IMR-90 (cell line): ENCODE measurements around the gene SYTL3. TPM values are rescaled to one million over a fixed set of nuclear protein-coding genes. Genes with fewer than 3 reads are reported as not detected.

Experiments used
- ATAC-seq: fragments of 200-7000 bp; cut with Tn5 transposase; 2 replicates; pipeline ENCODE4 v1.9.1; 2020; ENCODE audit warnings: low read depth, mild to moderate bottlenecking, moderate library complexity
- BruUV-seq: library from RNA; stranded (reverse); fragments of 400-500 nt; replicated peaks from 2 replicates; lab custom pipeline; 2021; lab: Mats Ljungman, UMichigan
- CTCF ChIA-PET: fragments of 300-600 bp; formaldehyde crosslinking; extraction: SDS; loops from one replicate; lab custom pipeline; 2021; ENCODE audit warnings: antibody characterized with exemption; lab: Yijun Ruan, JAX
- POLR2A ChIA-PET: fragments of 300-600 bp; sonication (Branson Sonifier 250); formaldehyde crosslinking; loops from one replicate; lab custom pipeline; 2022; ENCODE audit warnings: antibody characterized with exemption; ENCODE audit not compliant: unreplicated experiment; lab: Charles Lee
- DNase-seq: peaks from one replicate; pipeline ENCODE4 v3.0.0; 2013
- H2AFZ ChIP-seq: replicated peaks from 2 replicates; pipeline ENCODE3; 2013; ENCODE audit warnings: low read length, mild to moderate bottlenecking; ENCODE audit not compliant: poor library complexity
- H2AK5ac ChIP-seq: 2 replicates; pipeline ENCODE4 v1.6.1; 2013; ENCODE audit warnings: low read depth, low read length, inconsistent platforms
- H2AK9ac ChIP-seq: replicated peaks from 2 replicates; pipeline ENCODE3; 2013; ENCODE audit warnings: mild to moderate bottlenecking, low read depth, low read length, moderate library complexity; ENCODE audit not compliant: poor library complexity
- H2BK120ac ChIP-seq: 2 replicates; pipeline ENCODE4 v1.6.1; 2013; ENCODE audit warnings: low read depth, low read length, inconsistent platforms
- H2BK15ac ChIP-seq: 3 replicates; pipeline ENCODE4 v1.6.1; 2013; ENCODE audit warnings: low read depth, low read length, inconsistent platforms
- H2BK20ac ChIP-seq: 2 replicates; pipeline ENCODE4 v1.6.1; 2013; ENCODE audit warnings: low read depth, mild to moderate bottlenecking, inconsistent platforms, low read length, moderate library complexity
- H2BK5ac ChIP-seq: 2 replicates; pipeline ENCODE4 v1.6.1; 2013; ENCODE audit warnings: mild to moderate bottlenecking, low read depth, low read length, inconsistent platforms; ENCODE audit not compliant: poor library complexity, severe bottlenecking
- H3K14ac ChIP-seq: replicated peaks from 2 replicates; pipeline ENCODE4 v1.6.1; 2013; ENCODE audit warnings: low read depth, low read length, inconsistent platforms
- H3K18ac ChIP-seq: 2 replicates; pipeline ENCODE4 v1.6.1; 2013; ENCODE audit warnings: low read depth, low read length, control low read depth
- H3K23ac ChIP-seq: 2 replicates; pipeline ENCODE4 v1.6.1; 2013; ENCODE audit warnings: low read depth, low read length, inconsistent platforms
- H3K27ac ChIP-seq: 2 replicates; pipeline ENCODE4 v1.5.1; 2013; ENCODE audit warnings: mild to moderate bottlenecking, control low read depth, low read length; ENCODE audit not compliant: insufficient read depth
- H3K27me3 ChIP-seq: 2 replicates; pipeline ENCODE4 v1.6.1; 2013; ENCODE audit warnings: low read length; ENCODE audit not compliant: control insufficient read depth, insufficient read depth
- H3K36me3 ChIP-seq: 2 replicates; pipeline ENCODE4 v1.6.1; 2013; ENCODE audit warnings: low read length, mixed read lengths; ENCODE audit not compliant: control insufficient read depth, insufficient read depth
- H3K4ac ChIP-seq: 2 replicates; pipeline ENCODE4 v1.6.1; 2013; ENCODE audit warnings: low read depth, low read length, inconsistent platforms
- H3K4me1 ChIP-seq: 2 replicates; pipeline ENCODE4 v1.6.1; 2013; ENCODE audit warnings: low read length, mixed read lengths; ENCODE audit not compliant: control insufficient read depth, insufficient read depth
- H3K4me2 ChIP-seq: 2 replicates; pipeline ENCODE4 v1.6.1; 2013; ENCODE audit warnings: low read depth, mild to moderate bottlenecking, control low read depth, low read length, moderate library complexity
- H3K4me3 ChIP-seq: 2 replicates; pipeline ENCODE4 v1.5.1; 2013; ENCODE audit warnings: low read depth, mild to moderate bottlenecking, control low read depth, low read length, moderate library complexity; ENCODE audit not compliant: insufficient read depth
- H3K56ac ChIP-seq: 2 replicates; pipeline ENCODE4 v1.6.1; 2013; ENCODE audit warnings: low read length, inconsistent platforms; ENCODE audit not compliant: insufficient read depth; ENCODE audit errors: extremely low read depth
- H3K79me1 ChIP-seq, 2 experiments: 2 replicates each; pipeline ENCODE4 v1.6.1; 2013; ENCODE audit warnings: low read length in 2 of 2, inconsistent platforms in 1 of 2, low read depth in 1 of 2
- H3K9ac ChIP-seq: 2 replicates; pipeline ENCODE4 v1.6.1; 2013; ENCODE audit warnings: low read depth, low read length, control low read depth
- H3K9me1 ChIP-seq: 2 replicates; pipeline ENCODE4 v1.6.1; 2013; ENCODE audit warnings: low read length, inconsistent platforms; ENCODE audit not compliant: insufficient read depth
- H3K9me3 ChIP-seq: 2 replicates; pipeline ENCODE4 v1.6.1; 2013; ENCODE audit warnings: low read length; ENCODE audit not compliant: control insufficient read depth, insufficient read depth
- H4K20me1 ChIP-seq: 2 replicates; pipeline ENCODE4 v1.6.1; 2013; ENCODE audit warnings: low read length, inconsistent platforms; ENCODE audit not compliant: insufficient read depth
- H4K5ac ChIP-seq: 2 replicates; pipeline ENCODE4 v1.6.1; 2013; ENCODE audit warnings: mild to moderate bottlenecking, low read depth, low read length, control low read depth
- H4K8ac ChIP-seq, 2 experiments: 2 replicates each; pipeline ENCODE4 v1.6.1; 2013; ENCODE audit warnings: low read depth in 2 of 2, low read length in 2 of 2, control low read depth in 1 of 2, inconsistent platforms in 1 of 2
- H4K91ac ChIP-seq: 2 replicates; pipeline ENCODE4 v1.6.1; 2013; ENCODE audit warnings: low read depth, low read length, inconsistent platforms; ENCODE audit not compliant: insufficient read depth
- BHLHE40 ChIP-seq: fragments of 150-350 bp; IDR thresholded peaks from 2 replicates; pipeline ENCODE4 v1.6.1; 2016; ENCODE audit warnings: mild to moderate bottlenecking, low read depth, low read length
- CHD1 ChIP-seq: IDR thresholded peaks from 2 replicates; pipeline ENCODE4 v1.6.1; 2012; ENCODE audit warnings: low read depth, low read length, improper control_type of control experiment
- FOS ChIP-seq: fragments of 150-350 bp; IDR thresholded peaks from 2 replicates; pipeline ENCODE4 v1.6.1; 2016; ENCODE audit warnings: low read depth, low read length
- MAZ ChIP-seq: IDR thresholded peaks from 2 replicates; pipeline ENCODE4 v1.6.1; 2012; ENCODE audit warnings: low read depth, mild to moderate bottlenecking, low read length, improper control_type of control experiment, moderate library complexity, borderline replicate concordance
- MXI1 ChIP-seq: IDR thresholded peaks from 2 replicates; pipeline ENCODE4 v1.6.1; 2012; ENCODE audit warnings: low read depth, mild to moderate bottlenecking, low read length, moderate library complexity, borderline replicate concordance
- NFE2L2 ChIP-seq: fragments of 150-350 bp; IDR thresholded peaks from 2 replicates; pipeline ENCODE4 v1.6.1; 2016; ENCODE audit warnings: low read depth, mild to moderate bottlenecking, low read length
- POLR2A ChIP-seq: IDR thresholded peaks from 2 replicates; pipeline ENCODE4 v1.6.1; 2012; ENCODE audit warnings: mild to moderate bottlenecking, low read depth, low read length
- RCOR1 ChIP-seq: IDR thresholded peaks from 2 replicates; pipeline ENCODE4 v1.6.1; 2012; ENCODE audit warnings: mild to moderate bottlenecking, low read length, improper control_type of control experiment; ENCODE audit not compliant: insufficient replicate concordance
- WGBS, 2 experiments: methylation state at CpG; one replicate each; pipeline versions ENCODE4 v1.1.5 to v1.1.7; 2013; ENCODE audit warnings: missing lambda C conversion rate in 2 of 2; ENCODE audit not compliant: insufficient read length in 1 of 2; ENCODE audit errors: extremely low coverage in 2 of 2; 5-methylcytosine and 5-hydroxymethylcytosine counted together
- dilution Hi-C: fragments of 300-500 bp; cut with HindIII; formaldehyde crosslinking; loops from one replicate; pipeline ENCODE4 v1.14.3; 2018; ENCODE audit warnings: low sequenced_read_pairs; ENCODE audit not compliant: unreplicated experiment
- in situ Hi-C: fragments of 300-500 bp; cut with MboI; formaldehyde crosslinking; loops from 3 replicates; pipeline ENCODE4 v1.14.3; 2019; ENCODE audit warnings: low sequenced_read_pairs, inconsistent platforms, mixed read lengths
- intact Hi-C: fragments of 100-400 bp; cut with micrococcal nuclease; formaldehyde crosslinking; loops from 2 replicates; pipeline ENCODE4 v1.10.0; 2022
- polyA plus RNA-seq, 3 experiments: library from polyadenylated mRNA; depleted of rRNA; stranded (reverse); fragments of >200 nt; gene quantifications; 2 replicates each; pipeline ENCODE4 v1.2.3, GENCODE V29; 2012; ENCODE audit warnings: low replicate concordance in 1 of 3
- total RNA-seq: library from RNA; depleted of rRNA; stranded (reverse); fragments of >200 nt; gene quantifications from 2 replicates; pipeline ENCODE4 v1.2.3, GENCODE V29; 2012
- TF ChIP-seq, protein P1 (sequence below): conservative IDR thresholded peaks from 2 replicates; pipeline ENCODE4 v1.5.1; 2012; ENCODE audit warnings: mild to moderate bottlenecking, low read depth, low read length, improper control_type of control experiment

The SYTL3 gene
- total and polyA plus RNA-seq, 2 of the 4 experiments (the other 2 are of a cell fraction): 2.9 to 4.3 TPM

- H3K18ac ChIP-seq: peak within 1 kb of the TSS; percentile 86
- peaks cover 25% of the 10 kb centered on the region for H3K4me1 ChIP-seq
- intact Hi-C loops: loop anchor here (2.0 kb wide), 1 partner anchor 46 kb away; no protein-coding TSS in a partner anchor
- peak within 1 kb of the TSS; percentile 98 for H3K27ac ChIP-seq
- dilution Hi-C loops: no loop called here
- DNase-seq (peak; percentile 84), ATAC-seq (peak; percentile 83)
- H3K79me1 ChIP-seq: peaks cover 11 to 49% of the 10 kb centered on the region in 2 experiments
- peak within 1 kb of the TSS; percentile 89 for H3K56ac ChIP-seq
- peak within 1 kb of the TSS; percentile 99 for H2AK9ac ChIP-seq
- H3K9me1 ChIP-seq: peaks cover 20% of the 10 kb centered on the region
- peak within 1 kb of the TSS; percentile 95 for H3K4me3 ChIP-seq
- no peaks in the 10 kb centered on the region for H3K9me3 ChIP-seq
- TF ChIP-seq BHLHE40 (no peak), NFE2L2 (no peak), MAZ (peak; percentile 94; the same call in 1 of the 2 replicates), POLR2A (peak; percentile 94), FOS (0 out of 2 replicates have a peak, but pooled peaks have one; percentile 2), MXI1 (peak; percentile 77; the same call in 1 of the 2 replicates), RCOR1 (no peak), CHD1 (peak; percentile 93)
- TF ChIP-seq, protein P1, sequence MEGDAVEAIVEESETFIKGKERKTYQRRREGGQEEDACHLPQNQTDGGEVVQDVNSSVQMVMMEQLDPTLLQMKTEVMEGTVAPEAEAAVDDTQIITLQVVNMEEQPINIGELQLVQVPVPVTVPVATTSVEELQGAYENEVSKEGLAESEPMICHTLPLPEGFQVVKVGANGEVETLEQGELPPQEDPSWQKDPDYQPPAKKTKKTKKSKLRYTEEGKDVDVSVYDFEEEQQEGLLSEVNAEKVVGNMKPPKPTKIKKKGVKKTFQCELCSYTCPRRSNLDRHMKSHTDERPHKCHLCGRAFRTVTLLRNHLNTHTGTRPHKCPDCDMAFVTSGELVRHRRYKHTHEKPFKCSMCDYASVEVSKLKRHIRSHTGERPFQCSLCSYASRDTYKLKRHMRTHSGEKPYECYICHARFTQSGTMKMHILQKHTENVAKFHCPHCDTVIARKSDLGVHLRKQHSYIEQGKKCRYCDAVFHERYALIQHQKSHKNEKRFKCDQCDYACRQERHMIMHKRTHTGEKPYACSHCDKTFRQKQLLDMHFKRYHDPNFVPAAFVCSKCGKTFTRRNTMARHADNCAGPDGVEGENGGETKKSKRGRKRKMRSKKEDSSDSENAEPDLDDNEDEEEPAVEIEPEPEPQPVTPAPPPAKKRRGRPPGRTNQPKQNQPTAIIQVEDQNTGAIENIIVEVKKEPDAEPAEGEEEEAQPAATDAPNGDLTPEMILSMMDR: no peak
- ChIA-PET POLR2A (interaction anchor here (0.6 to 1.0 kb wide), 3 partner anchors 11 to 276 kb away, joined by 3 to 6 read pairs (median 4); no protein-coding TSS in a partner anchor), CTCF (interaction anchor here (0.8 to 1.1 kb wide), 4 partner anchors 9 to 53 kb away, joined by 3 to 6 read pairs (median 3); no protein-coding TSS in a partner anchor)
- H2BK15ac ChIP-seq: peak within 1 kb of the TSS; percentile 98
- in situ Hi-C loops: loop anchor here (25.0 kb wide), 1 partner anchor 1068 kb away; no protein-coding TSS in a partner anchor
- WGBS, 2 experiments: 2% methylated on average over 13 of the region's 81 CpGs; no CpG with 5 or more reads in 1 of the 2 experiments
- H2BK20ac ChIP-seq: peak within 1 kb of the TSS; percentile 81
- BruUV-seq: no TSS peak
- peak within 1 kb of the TSS; percentile 95 for H3K9ac ChIP-seq
- H2BK5ac ChIP-seq: peak within 1 kb of the TSS; percentile 96
- H2AK5ac ChIP-seq: peak within 1 kb of the TSS; percentile 92
- H2AFZ ChIP-seq: peak within 1 kb of the TSS; percentile 96
- H4K20me1 ChIP-seq: peaks cover 24% of the 10 kb centered on the region
- H3K4me2 ChIP-seq: peak within 1 kb of the TSS; percentile 95
- peaks cover 8% of the 10 kb centered on the region for H3K36me3 ChIP-seq
- peak within 1 kb of the TSS; percentile 80 to 88 for H4K8ac ChIP-seq
- peak within 1 kb of the TSS; percentile 97 for H3K14ac ChIP-seq
- H4K5ac ChIP-seq: peak within 1 kb of the TSS; percentile 69
- H3K4ac ChIP-seq: peak within 1 kb of the TSS; percentile 94
- H3K23ac ChIP-seq: peak within 1 kb of the TSS; percentile 99
- H3K27me3 ChIP-seq: no peaks in the 10 kb centered on the region
- H4K91ac ChIP-seq: peak within 1 kb of the TSS; percentile 81
- H2BK120ac ChIP-seq: peak within 1 kb of the TSS; percentile 88
These were observed 5.4 kb upstream of the SYTL3 start, which contains the start of gene DYNLT1 for GRCh38 chr6:158644231-158645063. DYNLT1 (minus strand) TSS chr6:158644743; CDS start chr6:158644708, 35 bp downstream.
